Gastroesophageal sphincter (tissue), 4 donors: ENCODE results near the gene RBM33. TPM values are rescaled to one million over a fixed set of nuclear protein-coding genes. Genes with fewer than 3 reads are reported as not detected.
"Not testable (repeated sequence)": the region's sequence is repeated elsewhere in the genome, so short reads cannot be mapped to it uniquely, and the experiment has no call there.

Source experiments
- ATAC-seq: fragments of 150-250 bp; one replicate; pipeline ENCODE4 v1.9.1; 2016; ENCODE audit warnings: mild to moderate bottlenecking, moderate library complexity
- H3K27ac ChIP-seq, 4 donors: fragments of 200-600 bp; sonication (generic) in 3 of 4; 1 replicate in 3 of 4; 2 replicates in 1 of 4; pipeline ENCODE4 v1.5.1; 2016 to 2019
- H3K27me3 ChIP-seq: fragments of 200-600 bp; sonication (generic); one replicate; pipeline ENCODE4 v1.5.1; 2019
- H3K36me3 ChIP-seq, 2 donors: fragments of 200-600 bp; sonication (generic); one replicate each; pipeline ENCODE4 v1.5.1; 2019; ENCODE audit warnings: control low read depth in 1 of 2
- H3K4me1 ChIP-seq, 3 donors: fragments of 200-600 bp; sonication (generic); 1 replicate in 2 of 3; 2 replicates in 1 of 3; pipeline ENCODE4 v1.5.1; 2016 to 2019; ENCODE audit warnings: control low read depth in 2 of 3
- H3K4me3 ChIP-seq, 2 donors: fragments of 200-600 bp; sonication (generic); one replicate each; pipeline ENCODE4 v1.5.1; 2019; ENCODE audit warnings: mild to moderate bottlenecking in 1 of 2, moderate library complexity in 1 of 2
- H3K9me3 ChIP-seq, 3 donors: fragments of 200-600 bp; sonication (generic); one replicate each; pipeline ENCODE4 v1.5.1; 2017 to 2019; ENCODE audit warnings: control low read depth in 2 of 3
- CTCF ChIP-seq, 4 experiments: fragments of 200-600 bp in 2 of 4; fragments of 450-650 bp in 2 of 4; sonication (generic) in 1 of 4; IDR thresholded peaks; one replicate each; pipeline ENCODE4 v1.5.1; 2017 to 2019; ENCODE audit warnings: antibody characterized with exemption in 4 of 4, mild to moderate bottlenecking in 2 of 4, moderate library complexity in 2 of 4
- EP300 ChIP-seq: sonication (generic); formaldehyde crosslinking; IDR thresholded peaks from one replicate; pipeline ENCODE4 v1.6.1; 2017; ENCODE audit warnings: antibody characterized with exemption, mild to moderate bottlenecking
- POLR2A ChIP-seq, 2 donors: fragments of 450-650 bp; IDR thresholded peaks; one replicate each; pipeline ENCODE4 v1.6.1; 2017; ENCODE audit warnings: antibody characterized with exemption in 2 of 2, mild to moderate bottlenecking in 2 of 2, moderate library complexity in 1 of 2
- POLR2AphosphoS5 ChIP-seq: sonication (generic); formaldehyde crosslinking; IDR thresholded peaks from one replicate; pipeline ENCODE4 v1.6.1; 2017; ENCODE audit warnings: antibody characterized with exemption
- WGBS, 2 donors: methylation state at CpG; one replicate each; pipeline ENCODE4 v1.1.5; 2018; ENCODE audit warnings: low coverage in 1 of 2; 5-methylcytosine and 5-hydroxymethylcytosine counted together
- total RNA-seq, 4 donors: library from RNA; depleted of rRNA; stranded (reverse); fragments of >200 nt; gene quantifications; one replicate each; pipeline ENCODE4 v1.1.0, GENCODE V29; 2016

Gene RBM33
- total RNA-seq, 4 donors from 2014 or later = 25.2 to 67.4 (median 37.6) TPM

- no peak for ATAC-seq
These were observed 39.3 kb downstream of the RBM33 start for GRCh38 chr7:155683714-155684113.

GRCh38 chr7:155684543-155684942 is 40.1 kb downstream of the RBM33 start:
- Histone ChIP-seq H3K27me3 (no peaks in the 10 kb centered on the region), H3K9me3 (no peaks in the 10 kb centered on the region), H3K4me3 (no peak overlapping the region), H3K27ac (no peak overlapping the region), H3K4me1 (peaks cover 0 to 15% (median 0%) of the 10 kb centered on the region in 3 donors), H3K36me3 (peaks cover 0 to 43% of the 10 kb centered on the region in 2 donors)
- ATAC-seq = no peak
- TF ChIP-seq POLR2AphosphoS5 = no peak
- TF ChIP-seq EP300 = no peak
- no peak for TF ChIP-seq CTCF (IDR thresholded peaks at IDR 0.05)
- TF ChIP-seq POLR2A (IDR thresholded peaks at IDR 0.05) = no peak
- WGBS, 2 donors = 60 to 94% methylated on average over 2 to 3 of the region's 5 CpGs

More at GRCh38 chr7:155683714-155684113, 39.3 kb downstream of the RBM33 start:
- TF ChIP-seq EP300 = no peak
- no peak for TF ChIP-seq POLR2A (IDR thresholded peaks at IDR 0.05)
- no peak for TF ChIP-seq CTCF (IDR thresholded peaks at IDR 0.05)
- no peak for TF ChIP-seq POLR2AphosphoS5
- Histone ChIP-seq H3K4me3 (no peak overlapping the region), H3K36me3 (peaks cover 0 to 52% of the 10 kb centered on the region in 2 donors), H3K27me3 (no peaks in the 10 kb centered on the region), H3K27ac (no peak overlapping the region), H3K9me3 (no peaks in the 10 kb centered on the region), H3K4me1 (peaks cover 0 to 15% (median 0%) of the 10 kb centered on the region in 3 donors)
- 83 to 85% methylated on average over 4 of the region's 4 CpGs for WGBS, 2 donors

- Histone ChIP-seq H3K4me3 (no peak overlapping the region), H3K36me3 (peaks cover 0 to 40% of the 10 kb centered on the region in 2 donors), H3K27me3 (no peaks in the 10 kb centered on the region), H3K27ac (no peak overlapping the region), H3K4me1 (peaks cover 0 to 15% (median 0%) of the 10 kb centered on the region in 3 donors), H3K9me3 (no peaks in the 10 kb centered on the region)
- TF ChIP-seq POLR2AphosphoS5 (no peak), CTCF (IDR thresholded peaks at IDR 0.05) (no peak), POLR2A (IDR thresholded peaks at IDR 0.05) (no peak), EP300 (no peak)
- 83 to 90% methylated on average over 10 to 12 of the region's 12 CpGs for WGBS, 2 donors
- ATAC-seq = no peak
These were observed 40.8 kb downstream of the RBM33 start for GRCh38 chr7:155685070-155685790.

GRCh38 chr7:155685791-155686160 is 41.3 kb downstream of the RBM33 start:
- H3K27ac ChIP-seq = no peak overlapping the region
- ATAC-seq = no peak
- no peaks in the 10 kb centered on the region for H3K9me3 ChIP-seq
- H3K36me3 ChIP-seq = peaks cover 0 to 35% of the 10 kb centered on the region in 2 donors
- H3K4me1 ChIP-seq = peaks cover 0 to 15% (median 0%) of the 10 kb centered on the region in 3 donors
- TF ChIP-seq CTCF (IDR thresholded peaks at IDR 0.05) (no peak), POLR2AphosphoS5 (no peak), EP300 (no peak), POLR2A (IDR thresholded peaks at IDR 0.05) (no peak)
- H3K4me3 ChIP-seq = no peak overlapping the region
- 82 to 90% methylated on average over 2 of the region's 2 CpGs for WGBS, 2 donors
- H3K27me3 ChIP-seq = no peaks in the 10 kb centered on the region

GRCh38 chr7:155686620-155687324 is 42.3 kb downstream of the RBM33 start:
- H3K9me3 ChIP-seq, ATAC-seq, H3K27ac ChIP-seq, H3K4me3 ChIP-seq, H3K27me3 ChIP-seq: not testable (repeated sequence)
- Histone ChIP-seq H3K4me1 (peaks cover 0 to 15% (median 0%) of the 10 kb centered on the region in 3 donors), H3K36me3 (peaks cover 0 to 25% of the 10 kb centered on the region in 2 donors)
- 0% methylated on average over 1 of the region's 2 CpGs for WGBS, 2 donors

- Histone ChIP-seq H3K4me1 (peaks cover 0 to 23% (median 0%) of the 10 kb centered on the region in 3 donors), H3K36me3 (peaks cover 0 to 15% of the 10 kb centered on the region in 2 donors)
- not testable (repeated sequence) for H3K9me3 ChIP-seq, H3K27ac ChIP-seq, ATAC-seq, H3K27me3 ChIP-seq, H3K4me3 ChIP-seq
- 100% methylated on average over 2 of the region's 2 CpGs; no CpG with 5 or more reads in 1 of the 2 donors for WGBS, 2 donors
These were observed 43.8 kb downstream of the RBM33 start for GRCh38 chr7:155688237-155688636.

- not testable (repeated sequence) for H3K27ac ChIP-seq, ATAC-seq, H3K27me3 ChIP-seq, H3K36me3 ChIP-seq, H3K4me3 ChIP-seq, H3K9me3 ChIP-seq
- 100% methylated on average over 1 to 2 of the region's 3 CpGs for WGBS, 2 donors
- H3K4me1 ChIP-seq = peaks cover 0 to 22% (median 0%) of the 10 kb centered on the region in 3 donors
These were observed 46.2 kb downstream of the RBM33 start for GRCh38 chr7:155690655-155691054.
